Parietal lobe (tissue), 2 donors: Measurements from ENCODE around the gene IVNS1ABP. TPM values are rescaled to one million over a fixed set of nuclear protein-coding genes. Genes with fewer than 3 reads are reported as not detected.

Experiments
- small RNA-seq: library from RNA; depleted of rRNA; stranded (forward); fragments of <200 nt; gene quantifications from one replicate; pipeline ENCODE3, GENCODE V24; 2014; ENCODE audit warnings: low replicate concordance
- total RNA-seq: library from RNA; depleted of rRNA; stranded (reverse); fragments of >200 nt; gene quantifications from one replicate; pipeline ENCODE4 v1.2.3, GENCODE V29; 2014

Gene IVNS1ABP
- total RNA-seq: 300 TPM

DNA sequence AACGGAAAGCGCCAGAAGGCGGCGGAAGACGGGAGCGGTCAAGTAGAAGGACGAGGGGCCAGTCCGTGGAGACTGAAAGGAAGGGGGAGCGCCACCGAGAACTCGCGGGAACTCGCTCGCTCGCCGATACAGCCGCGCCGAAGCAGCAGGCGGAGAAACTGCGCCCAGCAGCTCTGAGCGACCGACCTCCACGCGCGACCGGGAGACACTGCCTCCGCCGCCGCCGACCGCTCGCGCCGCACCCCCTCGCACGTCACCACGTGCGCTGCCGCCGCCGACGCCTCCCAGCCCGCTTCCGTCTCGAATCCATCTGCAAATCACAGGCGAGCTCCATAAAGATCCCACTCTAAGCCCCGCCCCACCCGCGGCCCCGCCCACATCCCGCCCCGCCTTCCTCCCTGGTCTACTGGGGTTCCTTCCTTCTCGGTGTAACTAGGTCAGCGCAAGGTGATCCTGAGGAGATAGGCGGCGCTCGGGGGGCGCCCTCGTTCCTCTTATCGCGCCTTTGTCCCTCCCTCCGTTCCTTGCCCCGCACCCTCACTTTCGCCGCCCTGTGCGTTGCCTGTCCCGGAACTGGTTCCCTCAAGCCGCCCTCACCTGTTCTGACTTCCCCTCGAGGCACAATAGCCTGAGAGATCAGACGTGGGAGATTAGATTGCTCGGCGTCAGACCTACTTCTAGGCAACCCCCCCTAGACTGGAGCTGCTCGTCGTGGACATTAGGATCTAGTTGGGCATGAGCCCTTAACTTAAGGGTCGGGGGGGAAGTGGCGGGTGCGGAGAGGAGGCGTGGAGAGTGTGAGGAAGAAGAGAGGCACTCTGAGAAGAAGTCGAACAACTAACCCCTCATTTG is at the start of gene IVNS1ABP:
Gene IVNS1ABP, minus strand, starts transcription at position 210 of the 852 bp plus-strand sequence. CDS start 7,750 bp downstream, outside the sequence.

Small RNA genes lying within 50 kb of the gene (small RNA-seq; reads per million reads assigned to genes)
- not detected for gene RF00019

Other genes starting within 250 kb of the IVNS1ABP start
- 21.3 TPM for gene TRMT1L, start 160.3 kb downstream of the IVNS1ABP start, total RNA-seq
- gene SWT1, start 160.1 kb downstream of the IVNS1ABP start, total RNA-seq: 38.2 TPM